22Rv1 (cell line): ENCODE measurements around the gene SERPINE3.

Experiments
- ZFX ChIP-seq: fragments of 450-650 bp; IDR thresholded peaks from 2 replicates; pipeline ENCODE4 v1.6.1; 2017; ENCODE audit warnings: antibody characterized with exemption, borderline replicate concordance
- TF ChIP-seq, protein P1 (sequence below): fragments of 450-650 bp; IDR thresholded peaks from 2 replicates; pipeline ENCODE4 v1.5.1; 2017; ENCODE audit warnings: mild to moderate bottlenecking

DNA sequence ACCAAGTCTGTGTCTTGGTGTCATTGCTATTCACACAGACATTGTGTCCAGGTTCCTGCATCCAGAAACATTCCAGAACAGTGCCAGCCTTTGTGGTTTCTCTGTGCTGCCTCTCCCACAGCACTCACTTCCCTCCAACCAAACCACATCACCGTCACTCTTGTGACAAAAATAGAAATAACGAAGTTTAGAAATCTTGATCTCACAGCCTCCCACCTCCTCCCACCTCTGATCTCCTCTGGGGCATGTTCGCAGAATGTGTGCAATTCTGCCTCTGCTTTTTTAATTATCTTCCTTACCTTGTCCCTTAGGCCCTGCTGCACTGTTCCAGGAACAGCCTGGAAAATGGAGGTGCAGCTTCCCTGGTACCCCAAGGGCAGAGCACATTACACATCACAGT lies 8.7 kb upstream of the SERPINE3 start:
- TF ChIP-seq, protein P1, sequence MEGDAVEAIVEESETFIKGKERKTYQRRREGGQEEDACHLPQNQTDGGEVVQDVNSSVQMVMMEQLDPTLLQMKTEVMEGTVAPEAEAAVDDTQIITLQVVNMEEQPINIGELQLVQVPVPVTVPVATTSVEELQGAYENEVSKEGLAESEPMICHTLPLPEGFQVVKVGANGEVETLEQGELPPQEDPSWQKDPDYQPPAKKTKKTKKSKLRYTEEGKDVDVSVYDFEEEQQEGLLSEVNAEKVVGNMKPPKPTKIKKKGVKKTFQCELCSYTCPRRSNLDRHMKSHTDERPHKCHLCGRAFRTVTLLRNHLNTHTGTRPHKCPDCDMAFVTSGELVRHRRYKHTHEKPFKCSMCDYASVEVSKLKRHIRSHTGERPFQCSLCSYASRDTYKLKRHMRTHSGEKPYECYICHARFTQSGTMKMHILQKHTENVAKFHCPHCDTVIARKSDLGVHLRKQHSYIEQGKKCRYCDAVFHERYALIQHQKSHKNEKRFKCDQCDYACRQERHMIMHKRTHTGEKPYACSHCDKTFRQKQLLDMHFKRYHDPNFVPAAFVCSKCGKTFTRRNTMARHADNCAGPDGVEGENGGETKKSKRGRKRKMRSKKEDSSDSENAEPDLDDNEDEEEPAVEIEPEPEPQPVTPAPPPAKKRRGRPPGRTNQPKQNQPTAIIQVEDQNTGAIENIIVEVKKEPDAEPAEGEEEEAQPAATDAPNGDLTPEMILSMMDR = no peak
- no peak for TF ChIP-seq ZFX
